Effector memory CD8-positive, alpha-beta T cell (primary cell): Measurements from ENCODE around the gene SLC47A1.

Experiments used
- ATAC-seq: fragments of 150-1000 bp; cut with Tn5 transposase; replicated peaks from 2 replicates; pipeline ENCODE4 v1.10.0; 2021; ENCODE audit warnings: mild to moderate bottlenecking, moderate library complexity
- DNase-seq, 3 experiments: peaks; one replicate each; pipeline ENCODE4 v3.0.0; 2021
- H3K27ac Mint-ChIP-seq, 2 donors: one replicate each; pipeline ENCODE4 v1.8.0; 2022; ENCODE audit warnings: mild to moderate bottlenecking in 2 of 2, mixed read lengths in 2 of 2, moderate library complexity in 2 of 2
- H3K27me3 Mint-ChIP-seq, 2 donors: one replicate each; pipeline ENCODE4 v1.8.0; 2022; ENCODE audit warnings: mixed read lengths in 2 of 2
- H3K36me3 Mint-ChIP-seq: one replicate; pipeline ENCODE4 v1.8.0; 2022; ENCODE audit warnings: mild to moderate bottlenecking, moderate library complexity, mixed read lengths; ENCODE audit not compliant: insufficient read depth
- H3K4me1 Mint-ChIP-seq, 2 donors: one replicate each; pipeline ENCODE4 v1.8.0; 2022; ENCODE audit warnings: low read depth in 2 of 2, mixed read lengths in 2 of 2
- H3K4me3 Mint-ChIP-seq, 2 donors: one replicate each; pipeline ENCODE4 v1.8.0; 2022; ENCODE audit warnings: mild to moderate bottlenecking in 2 of 2, mixed read lengths in 2 of 2, moderate library complexity in 2 of 2
- H3K9me3 Mint-ChIP-seq, 2 donors: one replicate each; pipeline ENCODE4 v1.8.0; 2022; ENCODE audit warnings: mixed read lengths in 2 of 2

Gene SLC47A1

GRCh38 chr17:19534562-19535149 is 1.0 kb downstream of the SLC47A1 start:
- H3K4me1 Mint-ChIP-seq: peaks cover 4 to 10% of the 10 kb centered on the region in 2 donors
- H3K27ac Mint-ChIP-seq: no peak overlapping the region
- DNase-seq (no peak), ATAC-seq (peak; percentile 14)
- H3K27me3 Mint-ChIP-seq: peaks cover 46 to 57% of the 10 kb centered on the region in 2 donors
- H3K36me3 Mint-ChIP-seq: no peaks in the 10 kb centered on the region
- peak overlapping the region; percentile 49 to 74 for H3K4me3 Mint-ChIP-seq
- no peaks in the 10 kb centered on the region for H3K9me3 Mint-ChIP-seq

DNA sequence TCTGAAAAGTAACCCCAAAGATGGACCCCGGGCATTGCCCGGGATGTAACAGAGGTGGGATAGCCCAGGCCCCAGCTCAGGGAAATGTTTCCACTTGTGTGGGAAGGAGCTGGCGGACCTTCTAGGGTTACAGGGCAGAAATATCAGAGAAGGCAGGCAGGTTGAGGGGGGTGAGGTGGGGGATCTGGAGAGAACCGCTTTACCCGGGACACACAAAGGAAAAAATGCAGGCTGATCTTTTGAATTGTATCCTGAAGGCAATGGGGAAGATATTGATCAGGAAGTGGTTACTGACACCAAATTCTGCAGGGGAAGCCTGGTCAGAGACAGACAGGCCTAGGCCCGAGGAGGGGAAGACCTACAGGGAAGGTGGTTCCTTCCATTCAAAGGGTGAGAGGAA is 3.5 kb downstream of the SLC47A1 start:
- Mint-ChIP-seq H3K36me3 (no peaks in the 10 kb centered on the region), H3K9me3 (no peaks in the 10 kb centered on the region), H3K27ac (no peak overlapping the region), H3K4me1 (peaks cover 4 to 14% of the 10 kb centered on the region in 2 donors), H3K4me3 (no peak overlapping the region), H3K27me3 (peaks cover 41 to 50% of the 10 kb centered on the region in 2 donors)
- ATAC-seq: no peak
- no peak for DNase-seq

- no peaks in the 10 kb centered on the region for H3K9me3 Mint-ChIP-seq
- DNase-seq (no peak), ATAC-seq (no peak)
- H3K27ac Mint-ChIP-seq: no peak overlapping the region
- peaks cover 4 to 8% of the 10 kb centered on the region in 2 donors for H3K4me1 Mint-ChIP-seq
- H3K27me3 Mint-ChIP-seq: peaks cover 29 to 37% of the 10 kb centered on the region in 2 donors
- H3K4me3 Mint-ChIP-seq: no peak overlapping the region
- H3K36me3 Mint-ChIP-seq: no peaks in the 10 kb centered on the region
Observed at GRCh38 chr17:19538095-19539039, 4.7 kb downstream of the SLC47A1 start.

DNA sequence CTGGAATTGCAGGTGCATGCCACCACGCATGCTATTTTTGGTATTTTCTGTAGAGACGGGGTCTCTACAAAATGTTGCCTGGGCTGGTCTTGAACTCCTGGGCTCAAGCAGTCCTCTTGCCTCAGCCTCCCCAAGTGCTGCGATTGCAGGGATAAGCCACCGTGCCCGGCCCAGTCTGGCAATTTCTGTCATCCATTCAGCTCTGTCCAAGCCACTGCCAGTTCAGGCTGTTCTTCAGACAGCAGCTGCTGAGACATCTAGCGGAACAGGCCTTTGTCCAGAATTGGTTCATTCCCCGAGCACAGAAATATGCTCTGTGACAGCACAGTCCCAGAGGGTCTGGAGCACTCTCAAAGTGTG is 5.4 kb downstream of the SLC47A1 start:
- DNase-seq (no peak), ATAC-seq (no peak)
- peaks cover 27 to 35% of the 10 kb centered on the region in 2 donors for H3K27me3 Mint-ChIP-seq
- peaks cover 4 to 7% of the 10 kb centered on the region in 2 donors for H3K4me1 Mint-ChIP-seq
- H3K9me3 Mint-ChIP-seq: no peaks in the 10 kb centered on the region
- no peak overlapping the region for H3K27ac Mint-ChIP-seq
- no peaks in the 10 kb centered on the region for H3K36me3 Mint-ChIP-seq
- no peak overlapping the region for H3K4me3 Mint-ChIP-seq

DNA sequence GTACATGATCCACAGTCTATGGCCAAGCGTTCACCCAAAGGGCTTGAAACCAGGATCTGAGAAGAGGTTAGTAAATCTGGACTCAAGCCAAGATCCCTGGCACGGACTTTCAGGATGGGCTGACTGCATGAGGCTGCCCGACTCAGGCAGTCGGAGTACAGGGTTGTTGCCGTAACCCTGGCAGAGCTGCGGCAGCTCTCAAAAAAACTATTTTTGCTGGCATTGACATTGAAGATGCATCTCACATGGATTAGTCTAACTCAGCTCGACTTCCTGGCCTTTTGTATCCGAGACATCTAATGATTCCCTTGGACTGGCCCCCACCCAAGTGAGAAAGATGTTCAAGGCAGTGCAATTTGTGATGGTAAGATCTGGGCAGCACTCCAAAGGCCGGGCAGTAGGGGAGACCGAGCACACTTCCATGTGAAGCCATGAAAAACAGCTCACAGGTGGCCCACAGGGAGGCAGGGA is 6.2 kb downstream of the SLC47A1 start:
- no peak for ATAC-seq
- Mint-ChIP-seq H3K4me3 (no peak overlapping the region), H3K27ac (no peak overlapping the region), H3K9me3 (no peaks in the 10 kb centered on the region), H3K27me3 (peaks cover 20 to 27% of the 10 kb centered on the region in 2 donors), H3K36me3 (no peaks in the 10 kb centered on the region), H3K4me1 (peaks cover 0 to 3% of the 10 kb centered on the region in 2 donors)
- DNase-seq: no peak

- H3K4me1 Mint-ChIP-seq: peaks cover 0 to 3% of the 10 kb centered on the region in 2 donors
- ATAC-seq (no peak), DNase-seq (no peak)
- no peaks in the 10 kb centered on the region for H3K9me3 Mint-ChIP-seq
- H3K4me3 Mint-ChIP-seq: no peak overlapping the region
- H3K27me3 Mint-ChIP-seq: peaks cover 19 to 22% of the 10 kb centered on the region in 2 donors
- no peaks in the 10 kb centered on the region for H3K36me3 Mint-ChIP-seq
- no peak overlapping the region for H3K27ac Mint-ChIP-seq
Observed at GRCh38 chr17:19540706-19541370, 7.2 kb downstream of the SLC47A1 start.

GRCh38 chr17:19541445-19541844 is 7.8 kb downstream of the SLC47A1 start:
- Mint-ChIP-seq H3K9me3 (no peaks in the 10 kb centered on the region), H3K27ac (no peak overlapping the region), H3K27me3 (peaks cover 17 to 19% of the 10 kb centered on the region in 2 donors), H3K36me3 (no peaks in the 10 kb centered on the region), H3K4me1 (peaks cover 0 to 3% of the 10 kb centered on the region in 2 donors), H3K4me3 (no peak overlapping the region)
- DNase-seq (no peak), ATAC-seq (no peak)

GRCh38 chr17:19542247-19542646 is 8.6 kb downstream of the SLC47A1 start:
- Mint-ChIP-seq H3K9me3 (no peaks in the 10 kb centered on the region), H3K4me3 (no peak overlapping the region), H3K27me3 (peaks cover 9 to 11% of the 10 kb centered on the region in 2 donors), H3K4me1 (peaks cover 0 to 5% of the 10 kb centered on the region in 2 donors), H3K27ac (no peak overlapping the region), H3K36me3 (no peaks in the 10 kb centered on the region)
- ATAC-seq (no peak), DNase-seq (no peak)

DNA sequence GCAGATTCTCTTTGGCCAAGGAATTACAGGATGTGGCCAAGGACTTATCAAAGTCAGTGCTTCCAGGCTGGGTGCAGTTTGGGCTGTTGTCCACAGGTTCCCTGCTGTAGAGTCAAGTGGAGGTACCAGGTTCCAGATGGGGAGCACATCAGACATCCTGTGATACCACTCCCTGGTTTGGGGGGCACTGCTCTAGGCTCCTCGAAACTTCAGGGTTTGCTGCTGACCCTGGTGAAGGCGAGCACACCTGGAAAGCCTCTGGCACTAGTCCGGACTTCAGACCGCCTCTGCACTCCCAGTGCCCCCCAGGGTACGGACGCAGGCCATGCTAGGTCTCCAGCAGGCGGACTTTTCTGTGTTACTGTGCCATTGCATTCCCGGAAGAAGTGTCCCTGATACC is 10.7 kb downstream of the SLC47A1 start:
- H3K27ac Mint-ChIP-seq: no peak overlapping the region
- no peaks in the 10 kb centered on the region for H3K27me3 Mint-ChIP-seq
- H3K36me3 Mint-ChIP-seq: peaks cover 2% of the 10 kb centered on the region
- H3K4me3 Mint-ChIP-seq: no peak overlapping the region
- no peaks in the 10 kb centered on the region for H3K9me3 Mint-ChIP-seq
- ATAC-seq (no peak), DNase-seq (no peak)
- peaks cover 0 to 5% of the 10 kb centered on the region in 2 donors for H3K4me1 Mint-ChIP-seq

GRCh38 chr17:19546289-19547065 is 12.8 kb downstream of the SLC47A1 start:
- Mint-ChIP-seq H3K4me1 (peaks cover 0 to 2% of the 10 kb centered on the region in 2 donors), H3K27ac (peak overlapping the region in 1 of 2 donors; percentile 44), H3K9me3 (no peaks in the 10 kb centered on the region), H3K27me3 (peaks cover 8% of the 10 kb centered on the region in 2 donors), H3K4me3 (no peak overlapping the region), H3K36me3 (peaks cover 2% of the 10 kb centered on the region)
- ATAC-seq: no peak
- DNase-seq: no peak

GRCh38 chr17:19549746-19550623 is 16.3 kb downstream of the SLC47A1 start:
- peaks cover 2% of the 10 kb centered on the region for H3K36me3 Mint-ChIP-seq
- no peaks in the 10 kb centered on the region for H3K9me3 Mint-ChIP-seq
- H3K27me3 Mint-ChIP-seq: peaks cover 34 to 43% of the 10 kb centered on the region in 2 donors
- ATAC-seq (no peak), DNase-seq (no peak)
- H3K4me3 Mint-ChIP-seq: no peak overlapping the region
- H3K27ac Mint-ChIP-seq: no peak overlapping the region
- peaks cover 0 to 2% of the 10 kb centered on the region in 2 donors for H3K4me1 Mint-ChIP-seq

- Mint-ChIP-seq H3K4me1 (peaks cover 0 to 2% of the 10 kb centered on the region in 2 donors), H3K36me3 (peaks cover 2% of the 10 kb centered on the region), H3K9me3 (no peaks in the 10 kb centered on the region), H3K4me3 (no peak overlapping the region), H3K27me3 (peaks cover 43 to 55% of the 10 kb centered on the region in 2 donors), H3K27ac (no peak overlapping the region)
- ATAC-seq (no peak), DNase-seq (no peak)
Observed at GRCh38 chr17:19551165-19551564, 17.5 kb downstream of the SLC47A1 start.
